ENCODE measurements around the gene TAGLN.

The TAGLN gene

DNA sequence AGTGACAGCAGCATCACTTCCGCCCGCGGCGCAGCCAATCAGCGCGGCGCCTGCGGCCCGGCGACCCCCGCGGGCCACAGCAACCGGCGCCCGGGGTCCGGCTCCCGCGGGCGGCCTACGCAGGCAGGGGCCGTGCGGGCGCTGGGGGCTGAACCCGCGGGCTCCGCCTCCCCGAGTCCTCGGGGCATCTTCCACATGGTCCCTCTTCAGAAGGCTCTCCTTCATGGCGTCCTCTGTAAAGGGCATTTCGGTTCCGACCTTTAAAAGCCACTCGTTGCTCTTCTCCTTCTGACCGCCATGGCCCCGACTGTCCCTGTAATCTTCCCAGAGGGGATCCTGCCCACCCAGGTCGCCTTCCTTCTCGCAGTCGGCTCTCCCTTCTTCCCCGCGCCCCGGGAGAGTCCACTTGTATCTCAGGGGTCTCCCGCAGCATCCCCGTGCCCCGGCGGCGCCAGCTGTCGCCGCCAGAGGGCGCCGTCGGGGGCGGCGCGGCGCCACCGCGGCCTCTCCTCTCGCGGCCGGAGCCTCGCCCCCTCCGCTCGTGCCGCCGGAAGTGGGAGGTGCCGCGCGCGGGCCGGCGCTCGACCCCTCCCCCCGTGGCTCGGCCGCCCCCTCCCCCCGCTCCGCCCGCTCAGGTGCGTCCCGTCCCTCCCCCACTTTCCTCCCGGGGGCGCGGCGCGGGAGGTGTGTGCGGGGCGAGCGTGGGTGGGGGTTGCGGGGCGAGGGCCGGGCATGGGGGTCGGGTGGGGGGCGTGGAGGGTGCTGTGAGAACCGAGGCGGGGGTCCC lies 33.1 kb downstream of the TAGLN start, which contains the start of gene RNF214:
RNF214 (plus strand) TSS at position 580 of the 787 bp plus-strand sequence. CDS start 1,602 bp downstream, outside the sequence.
- DNase-seq = peak; percentile 89

GRCh38 chr11:117232911-117233409 lies 33.8 kb downstream of the TAGLN start:
- DNase-seq = peak; percentile 38

- no peak for DNase-seq
Observed at GRCh38 chr11:117238221-117238620, 39.1 kb downstream of the TAGLN start.

DNA sequence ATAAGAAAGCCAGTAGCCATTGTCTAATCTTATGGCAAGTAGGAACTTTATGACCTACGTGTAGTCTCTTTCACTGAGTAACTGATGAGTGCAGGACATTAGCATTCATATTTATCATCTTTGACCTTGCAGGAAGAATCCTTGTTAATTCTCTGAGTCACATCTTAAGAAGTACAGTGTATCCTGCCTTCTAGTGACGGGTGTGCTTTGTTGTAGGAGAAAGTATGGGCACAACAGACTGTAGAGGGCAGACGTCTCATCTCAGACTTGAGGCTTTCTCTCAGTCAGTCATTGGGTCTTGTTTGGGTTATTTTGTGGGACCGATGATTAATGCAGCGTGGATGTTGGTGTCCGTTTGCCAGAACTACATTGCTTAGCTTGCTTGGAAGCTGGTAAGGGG lies 40.1 kb downstream of the TAGLN start:
- DNase-seq = no peak

DNA sequence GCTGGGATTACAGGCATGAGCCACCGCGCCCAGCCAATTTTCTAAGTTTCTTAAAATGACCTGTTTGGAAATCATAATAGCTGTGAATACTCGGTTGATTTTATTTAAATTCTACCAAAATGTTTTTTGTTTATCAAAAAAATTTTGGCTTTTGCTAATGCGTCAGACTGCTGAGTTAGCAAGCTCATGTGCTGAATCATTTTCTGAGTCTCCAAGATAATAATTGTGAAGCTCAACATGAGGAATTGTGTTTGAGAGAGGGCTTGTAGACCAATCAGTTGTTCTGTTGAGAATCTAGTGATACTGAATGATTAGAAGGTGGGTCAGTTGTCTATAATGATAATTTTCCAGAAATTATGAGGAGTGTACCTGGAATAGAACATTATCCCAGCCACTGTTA lies 49.2 kb downstream of the TAGLN start:
- DNase-seq = no peak

- DNase-seq = no peak
Observed at GRCh38 chr11:117249571-117249970, 50.4 kb downstream of the TAGLN start.

DNA sequence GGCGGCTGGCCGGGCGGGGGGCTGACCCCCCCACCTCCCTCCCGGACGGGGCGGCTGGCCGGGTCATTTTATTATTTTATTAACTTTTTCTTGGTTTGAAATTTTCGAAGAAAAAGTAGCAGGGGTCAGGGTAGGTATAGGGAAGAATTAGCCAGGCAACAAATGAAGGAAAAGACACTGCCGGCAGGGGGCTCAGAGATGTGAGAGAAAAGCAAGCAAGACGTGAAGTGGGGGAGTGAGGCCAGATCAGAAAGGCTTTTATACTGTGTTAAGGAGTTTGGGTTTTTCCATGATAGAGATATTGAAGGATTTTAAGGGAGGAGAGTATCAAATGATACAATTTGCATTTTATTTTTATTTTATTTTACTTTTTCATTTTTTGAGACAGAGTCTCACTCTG lies 52.3 kb downstream of the TAGLN start:
- DNase-seq = no peak

- DNase-seq = no peak
Observed at GRCh38 chr11:117255966-117256365, 56.8 kb downstream of the TAGLN start.

- DNase-seq = no peak
Observed at GRCh38 chr11:117256573-117256972, 57.4 kb downstream of the TAGLN start.
